Lower leg skin (tissue), 4 donors: ENCODE results near the gene MUS81. TPM values are rescaled to one million over a fixed set of nuclear protein-coding genes. Genes with fewer than 3 reads are reported as not detected.
"Not testable (repeated sequence)": the region's sequence is repeated elsewhere in the genome, so short reads cannot be mapped to it uniquely, and the experiment has no call there.

Source experiments
- DNase-seq, 2 donors: peaks; one replicate each; pipeline ENCODE4 v3.0.0-alpha.2; 2019; ENCODE audit warnings: low spot score in 2 of 2
- H3K4me3 ChIP-seq: fragments of 200-600 bp; sonication (generic); 2 replicates; pipeline ENCODE4 v1.5.1; 2017; ENCODE audit warnings: mild to moderate bottlenecking, low read depth; ENCODE audit not compliant: poor library complexity, severe bottlenecking
- CTCF ChIP-seq, 3 donors: fragments of 450-650 bp; IDR thresholded peaks; one replicate each; pipeline ENCODE4 v1.5.1; 2016; ENCODE audit warnings: antibody characterized with exemption in 3 of 3, mild to moderate bottlenecking in 3 of 3, moderate library complexity in 2 of 3
- POLR2A ChIP-seq, 2 donors: fragments of 450-650 bp; IDR thresholded peaks; one replicate each; pipeline ENCODE4 v1.6.1; 2016 to 2017; ENCODE audit warnings: antibody characterized with exemption in 2 of 2, mild to moderate bottlenecking in 1 of 2, moderate library complexity in 1 of 2
- WGBS, 2 donors: methylation state at CpG; one replicate each; pipeline ENCODE4 v1.1.5; 2018; 5-methylcytosine and 5-hydroxymethylcytosine counted together
- intact Hi-C: fragments of 100-400 bp; cut with DNase I; formaldehyde crosslinking; loops from one replicate; pipeline ENCODE4 v1.15.0; 2023; ENCODE audit warnings: low total_unique reads
- total RNA-seq, 4 donors: library from RNA; depleted of rRNA; stranded (reverse); fragments of >200 nt; gene quantifications; one replicate each; pipeline ENCODE4 v1.1.0, GENCODE V29; 2016

Gene MUS81
- total RNA-seq, 4 donors from 2014 or later, result 29.3 to 38.1 (median 37.1) TPM

GRCh38 chr11:65844231-65844872 is 15.9 kb upstream of the MUS81 start:
- intact Hi-C loops, result no loop called here
- TF ChIP-seq CTCF (IDR thresholded peaks at IDR 0.05), result no peak
- no peak for TF ChIP-seq POLR2A (IDR thresholded peaks at IDR 0.05)
- WGBS, 2 donors, result 90% methylated on average over 10 of the region's 10 CpGs
- H3K4me3 ChIP-seq, result no peak overlapping the region
- no peak for DNase-seq

GRCh38 chr11:65847746-65848145 is 12.5 kb upstream of the MUS81 start:
- intact Hi-C loops, result no loop called here
- 91% methylated on average over 3 of the region's 3 CpGs for WGBS, 2 donors

GRCh38 chr11:65848693-65849092 is 11.5 kb upstream of the MUS81 start:
- intact Hi-C loops, H3K4me3 ChIP-seq, DNase-seq: not testable (repeated sequence)
- 61 to 65% methylated on average over 7 of the region's 7 CpGs for WGBS, 2 donors

More at GRCh38 chr11:65847746-65848145, 12.5 kb upstream of the MUS81 start:
- TF ChIP-seq POLR2A (IDR thresholded peaks at IDR 0.05) (no peak), CTCF (IDR thresholded peaks at IDR 0.05) (no peak)
- no peak overlapping the region for H3K4me3 ChIP-seq
- no peak for DNase-seq

GRCh38 chr11:65849366-65849765 is 10.9 kb upstream of the MUS81 start:
- DNase-seq, result no peak
- 55 to 66% methylated on average over 7 to 8 of the region's 8 CpGs for WGBS, 2 donors
- intact Hi-C loops, result no loop called here
- TF ChIP-seq POLR2A (IDR thresholded peaks at IDR 0.05), result no peak
- TF ChIP-seq CTCF (IDR thresholded peaks at IDR 0.05), result no peak
- no peak overlapping the region for H3K4me3 ChIP-seq

- 56 to 69% methylated on average over 10 to 12 of the region's 16 CpGs for WGBS, 2 donors
Observed at GRCh38 chr11:65849771-65850216, 10.4 kb upstream of the MUS81 start.

More at GRCh38 chr11:65849771-65850216, 10.4 kb upstream of the MUS81 start:
- intact Hi-C loops, result no loop called here
- TF ChIP-seq CTCF (IDR thresholded peaks at IDR 0.05) (no peak), POLR2A (IDR thresholded peaks at IDR 0.05) (no peak)
- DNase-seq, result no peak
- no peak overlapping the region for H3K4me3 ChIP-seq
